Measurements from ENCODE around the gene ACSBG1.

DNA sequence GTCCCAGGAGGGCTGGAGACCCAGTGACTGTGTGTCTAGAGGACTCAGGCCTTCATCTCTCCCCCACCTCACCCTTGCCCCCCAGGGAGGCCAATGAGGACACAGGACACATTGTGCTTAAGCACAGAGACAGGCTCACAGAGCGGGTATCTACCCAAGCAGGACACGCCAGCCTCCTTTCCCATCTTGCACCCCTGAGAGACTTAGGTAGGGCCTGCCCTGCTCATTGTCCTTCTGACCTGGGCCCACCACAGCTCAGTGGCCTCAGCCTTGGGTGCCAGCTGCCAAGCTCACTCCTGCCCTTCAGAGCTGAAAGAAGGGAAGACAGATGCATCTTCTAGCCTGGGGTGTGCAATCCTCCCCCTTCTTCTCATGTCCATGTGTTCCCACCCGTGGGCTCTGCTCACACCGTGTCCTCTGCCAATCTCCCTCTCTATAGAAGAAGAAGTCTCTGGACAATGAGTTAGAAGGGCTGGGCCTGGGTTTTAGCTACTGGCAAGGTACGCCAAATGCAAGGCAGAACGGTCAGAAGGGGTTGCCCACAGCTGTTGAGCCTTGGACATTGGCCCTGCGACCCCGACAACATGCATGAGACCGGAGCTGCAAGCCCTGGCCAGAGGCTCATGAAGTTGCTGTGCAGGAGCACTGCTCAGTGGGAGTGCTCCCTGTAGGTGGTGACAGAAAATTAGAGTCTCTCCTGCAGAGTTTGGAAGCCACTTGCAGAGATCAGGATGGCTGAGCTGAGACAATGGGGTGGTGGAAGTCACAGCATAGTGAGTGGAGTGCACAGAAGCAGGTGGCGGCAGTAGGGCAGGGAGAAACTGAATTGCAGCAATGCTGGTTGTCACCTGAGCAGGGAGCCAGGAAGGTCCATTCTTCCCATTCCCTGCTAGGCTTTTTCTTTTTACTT lies 32.8 kb downstream of the ACSBG1 start:
- TF ChIP-seq, protein P1, sequence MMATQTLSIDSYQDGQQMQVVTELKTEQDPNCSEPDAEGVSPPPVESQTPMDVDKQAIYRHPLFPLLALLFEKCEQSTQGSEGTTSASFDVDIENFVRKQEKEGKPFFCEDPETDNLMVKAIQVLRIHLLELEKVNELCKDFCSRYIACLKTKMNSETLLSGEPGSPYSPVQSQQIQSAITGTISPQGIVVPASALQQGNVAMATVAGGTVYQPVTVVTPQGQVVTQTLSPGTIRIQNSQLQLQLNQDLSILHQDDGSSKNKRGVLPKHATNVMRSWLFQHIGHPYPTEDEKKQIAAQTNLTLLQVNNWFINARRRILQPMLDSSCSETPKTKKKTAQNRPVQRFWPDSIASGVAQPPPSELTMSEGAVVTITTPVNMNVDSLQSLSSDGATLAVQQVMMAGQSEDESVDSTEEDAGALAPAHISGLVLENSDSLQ (IDR thresholded peaks at IDR 0.05): no peak
- TF ChIP-seq FOXM1 (IDR thresholded peaks at IDR 0.05; ENCODE audit: borderline replicate concordance): no peak
- TF ChIP-seq SP1 (IDR thresholded peaks at IDR 0.05): no peak
- no peak for TF ChIP-seq ARNT (IDR thresholded peaks at IDR 0.05)
- no peak for TF ChIP-seq BHLHE40 (IDR thresholded peaks at IDR 0.05; ENCODE audit: borderline replicate concordance)
- no peak for TF ChIP-seq SUZ12 (IDR thresholded peaks at IDR 0.05)
- no peak for TF ChIP-seq TARDBP (IDR thresholded peaks at IDR 0.05)
- TF ChIP-seq NFRKB (IDR thresholded peaks at IDR 0.05): no peak
- TF ChIP-seq HDGF (IDR thresholded peaks at IDR 0.05; ENCODE audit: borderline replicate concordance): no peak
- no peak for TF ChIP-seq LEF1 (IDR thresholded peaks at IDR 0.05; ENCODE audit: borderline replicate concordance)
- TF ChIP-seq ELF4 (IDR thresholded peaks at IDR 0.05): no peak
- no peak for TF ChIP-seq L3MBTL2 (conservative IDR thresholded peaks at IDR 0.05)

Data from HEK293T (cell line).